ENCODE measurements around the gene TTLL10.

TTLL10 gene

DNA sequence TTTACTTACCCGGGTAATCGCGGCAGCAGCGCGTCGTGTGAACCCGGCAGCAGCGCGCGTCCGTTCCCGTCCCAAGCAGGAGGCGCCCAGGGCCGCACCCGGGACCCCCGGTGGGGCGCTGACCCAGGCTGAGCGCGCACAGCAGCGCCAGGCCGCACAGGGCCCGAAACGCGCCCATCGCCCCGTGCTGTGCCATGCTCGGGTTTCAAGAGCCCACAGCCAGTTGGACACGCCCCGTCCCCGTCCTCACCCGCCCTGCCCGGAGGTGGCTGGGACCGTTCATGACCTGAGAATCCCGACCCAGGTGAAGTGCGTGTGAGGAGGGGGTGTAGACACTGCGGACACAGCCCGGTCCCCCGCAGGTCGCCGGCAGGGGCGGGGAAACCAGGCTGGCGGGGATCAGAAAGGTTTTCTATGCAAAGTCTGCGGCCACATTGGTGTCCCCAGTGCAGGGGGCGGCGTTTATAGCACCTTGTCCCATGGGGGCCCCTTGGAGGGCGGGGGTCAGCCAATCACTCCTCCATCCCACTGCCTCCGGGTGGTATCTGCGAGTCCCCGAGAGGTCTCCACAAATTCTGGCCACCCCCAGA lies 32.8 kb downstream of the TTLL10 start, which contains the start of gene TNFRSF18:
Gene TNFRSF18, minus strand, starts transcription at position 217 of the 590 bp plus-strand sequence. Its CDS starts 21 bp downstream, at position 196.
- DNase-seq (ENCODE audit: low read depth, low spot score): no peak

DNA sequence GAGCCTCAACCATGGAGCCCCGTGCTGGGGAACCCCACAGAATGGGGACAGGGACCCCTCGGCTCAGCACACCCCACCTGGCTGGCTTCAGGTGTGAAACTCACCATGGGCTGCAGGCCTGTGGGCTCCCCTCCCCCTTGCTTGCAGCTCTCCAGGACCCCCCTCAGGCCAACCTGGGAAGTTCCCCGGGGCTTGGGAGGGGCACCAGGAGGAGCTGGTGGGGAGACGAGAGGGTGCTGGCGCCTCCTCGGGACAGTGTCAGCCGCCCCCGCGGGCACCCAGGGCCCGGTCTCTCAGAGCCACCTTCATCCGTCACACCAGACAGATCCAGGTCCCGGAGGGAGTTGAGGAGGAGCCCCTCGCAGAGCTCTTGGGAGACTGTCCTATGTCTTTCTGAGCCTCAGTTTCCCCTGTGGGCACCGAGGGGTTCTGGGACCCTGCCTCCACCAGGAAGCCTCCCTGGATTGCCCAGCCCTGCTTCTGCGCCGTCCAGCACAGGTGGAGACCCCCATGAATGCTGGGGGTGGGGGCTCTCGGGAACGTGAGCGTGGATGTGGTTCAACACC lies 33.4 kb downstream of the TTLL10 start:
- DNase-seq (ENCODE audit: low read depth, low spot score): no peak

DNA sequence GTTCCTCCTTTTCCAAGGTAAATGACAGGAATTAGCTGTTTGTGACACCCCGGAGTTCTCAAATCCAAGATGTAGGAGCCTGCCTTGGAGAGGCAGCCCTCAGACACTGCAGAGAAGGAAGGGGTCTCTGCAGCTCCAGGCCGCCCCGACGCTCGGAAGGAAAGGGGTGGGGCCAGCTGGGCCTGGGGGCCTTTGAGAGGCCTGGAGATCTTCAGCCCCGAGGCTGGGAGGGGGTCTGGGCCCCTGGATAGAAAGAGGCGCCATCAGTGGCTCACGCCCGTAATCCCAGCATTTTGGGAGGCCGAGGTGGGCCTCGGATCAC lies 33.9 kb downstream of the TTLL10 start:
- DNase-seq (ENCODE audit: low read depth, low spot score): no peak

DNA sequence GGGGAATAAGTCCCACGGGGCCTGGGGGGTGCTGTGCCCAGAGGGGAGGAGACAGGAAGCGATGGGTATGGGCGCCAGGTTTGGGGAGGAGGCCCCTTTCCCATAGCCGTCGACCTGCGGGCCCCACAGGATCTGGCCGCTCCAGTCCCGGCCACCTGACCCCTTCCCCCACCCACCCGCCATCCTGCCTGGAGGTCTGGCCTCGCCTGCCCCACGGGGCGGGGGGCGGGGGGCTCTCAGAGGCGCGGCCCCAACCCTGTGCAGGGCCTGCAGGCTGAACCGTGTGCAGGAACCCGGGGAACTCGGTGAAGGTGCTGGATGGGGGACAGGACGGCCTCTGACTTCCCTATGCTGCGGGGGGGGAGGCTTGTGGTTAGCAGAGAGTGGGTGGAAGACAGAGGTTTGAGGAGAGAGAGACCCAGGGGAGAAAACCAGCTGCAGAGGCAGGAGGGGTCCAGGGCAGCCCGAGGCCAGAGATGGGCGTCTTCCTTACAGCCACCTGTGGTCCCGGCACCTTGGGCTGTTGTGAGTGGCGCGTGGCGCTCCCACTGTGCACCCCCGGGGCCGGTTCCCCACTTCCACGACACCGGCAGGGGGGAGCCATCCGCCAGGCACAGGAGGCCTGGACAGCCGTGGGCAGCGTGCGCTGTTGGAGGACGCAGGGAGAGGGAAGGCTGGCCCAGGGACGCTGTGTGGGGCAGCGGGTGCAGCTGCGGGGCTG lies 35.2 kb downstream of the TTLL10 start:
- DNase-seq (ENCODE audit: low read depth, low spot score): no peak

DNA sequence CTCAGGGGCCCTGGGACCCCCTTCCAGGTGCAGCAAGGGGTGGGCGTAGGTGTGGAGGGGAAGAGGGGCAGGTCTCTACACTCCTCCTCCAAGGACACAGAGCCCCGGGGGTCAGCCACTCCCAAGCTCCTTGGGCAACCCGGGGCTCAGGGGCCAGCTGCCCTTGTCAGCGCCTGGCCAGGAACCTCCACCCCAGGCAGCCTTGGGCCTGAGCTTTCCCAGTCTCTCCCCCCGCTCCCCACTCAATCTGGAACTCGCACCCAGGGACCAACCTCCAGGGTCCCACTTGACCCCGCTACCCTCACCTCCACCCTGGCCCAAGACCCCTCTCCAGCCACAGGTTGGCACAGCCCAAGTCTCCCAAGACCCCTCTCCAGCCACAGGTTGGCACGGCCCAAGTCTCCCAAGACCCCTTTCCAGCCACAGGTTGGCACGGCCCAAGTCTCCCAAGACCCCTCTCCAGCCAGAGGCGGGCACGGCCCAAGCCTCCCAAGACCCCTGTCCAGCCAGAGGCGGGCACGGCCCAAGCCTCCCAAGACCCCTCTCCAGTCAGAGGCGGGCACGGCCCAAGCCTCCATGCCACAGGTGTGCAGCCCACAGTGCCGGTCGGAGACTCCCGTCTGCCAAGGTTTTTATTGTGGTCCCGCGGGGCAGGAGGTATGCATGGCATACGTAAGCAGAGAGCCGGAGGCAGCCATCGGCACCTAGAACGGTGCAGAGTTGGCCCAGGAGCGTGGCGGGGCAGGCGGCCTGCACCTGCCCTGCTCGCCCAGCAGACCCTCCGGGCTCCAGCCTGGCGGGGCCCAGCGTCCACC lies 37.3 kb downstream of the TTLL10 start:
- no peak for DNase-seq (ENCODE audit: low read depth, low spot score)

DNA sequence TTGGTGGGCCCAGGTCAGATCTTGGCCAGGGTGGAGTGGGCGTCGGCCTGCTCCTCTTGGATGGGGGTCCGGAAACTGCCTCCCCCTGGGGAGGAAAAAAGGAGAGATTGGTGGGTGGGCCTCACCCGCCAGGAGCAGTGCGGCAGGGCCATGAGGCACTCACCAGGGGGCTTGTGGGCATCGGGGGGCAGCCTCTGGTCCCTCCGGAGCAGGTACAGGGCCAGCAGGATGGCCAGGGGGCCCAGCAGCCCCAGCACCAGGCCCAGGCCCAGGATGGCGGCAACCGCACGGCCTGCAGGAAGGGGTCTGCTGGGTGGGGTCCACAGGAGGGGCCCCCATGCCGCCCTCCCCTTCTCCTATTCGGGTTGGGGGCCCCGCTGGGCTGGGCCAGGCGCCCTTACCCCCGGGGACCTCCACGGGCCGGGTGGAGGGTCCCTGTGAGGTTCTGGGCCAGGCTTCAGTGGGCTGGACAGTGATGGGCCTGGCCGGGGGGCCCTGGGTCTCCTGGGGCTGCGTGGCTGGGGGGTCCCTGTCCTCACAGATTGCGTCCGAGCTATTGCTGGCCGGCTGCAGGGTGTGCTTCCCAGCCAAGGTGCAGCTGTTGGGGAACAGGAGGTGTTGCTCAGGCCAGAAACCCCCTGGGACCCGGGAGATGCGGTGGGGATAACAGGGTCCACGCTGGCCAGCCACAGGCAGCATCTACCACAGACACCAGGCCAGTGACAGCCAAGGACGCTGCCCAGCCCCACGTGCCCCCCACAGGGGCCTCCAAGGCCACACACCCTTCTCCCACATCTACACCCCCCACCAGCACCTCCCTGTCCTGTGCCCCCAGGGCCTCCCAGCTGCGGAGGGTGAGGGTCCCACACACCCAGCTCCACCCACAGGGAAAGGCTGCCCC lies 38.1 kb downstream of the TTLL10 start:
- no peak for DNase-seq (ENCODE audit: low read depth, low spot score)

DNA sequence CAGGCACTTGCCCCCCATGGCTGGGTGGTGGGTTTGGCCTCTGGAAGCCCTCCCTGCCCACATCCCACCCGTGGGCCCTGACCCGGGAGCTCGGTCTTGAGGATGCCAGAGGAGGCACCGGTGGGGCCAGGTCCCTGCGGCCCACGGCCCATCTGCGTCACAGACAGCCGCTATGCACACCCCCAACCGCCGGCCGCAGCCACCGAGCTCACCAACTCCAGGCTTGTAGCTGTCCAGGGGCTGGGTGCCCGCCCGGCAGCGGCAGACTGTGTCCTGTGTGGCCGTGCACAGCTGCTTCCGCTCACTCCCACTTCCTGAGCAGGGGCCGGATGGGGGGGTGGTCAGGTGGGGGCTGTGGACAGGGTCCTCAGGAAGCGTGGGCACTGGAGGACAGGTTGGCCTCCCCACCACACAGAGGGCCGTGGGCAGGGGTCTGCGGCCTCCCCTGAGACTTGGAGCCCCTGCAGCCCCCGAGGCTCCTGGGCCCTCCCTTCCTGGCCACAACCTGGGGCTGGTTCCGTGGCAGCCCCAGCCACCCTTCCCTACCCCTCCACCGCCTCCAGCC lies 39.2 kb downstream of the TTLL10 start:
- no peak for DNase-seq (ENCODE audit: low read depth, low spot score)

DNA sequence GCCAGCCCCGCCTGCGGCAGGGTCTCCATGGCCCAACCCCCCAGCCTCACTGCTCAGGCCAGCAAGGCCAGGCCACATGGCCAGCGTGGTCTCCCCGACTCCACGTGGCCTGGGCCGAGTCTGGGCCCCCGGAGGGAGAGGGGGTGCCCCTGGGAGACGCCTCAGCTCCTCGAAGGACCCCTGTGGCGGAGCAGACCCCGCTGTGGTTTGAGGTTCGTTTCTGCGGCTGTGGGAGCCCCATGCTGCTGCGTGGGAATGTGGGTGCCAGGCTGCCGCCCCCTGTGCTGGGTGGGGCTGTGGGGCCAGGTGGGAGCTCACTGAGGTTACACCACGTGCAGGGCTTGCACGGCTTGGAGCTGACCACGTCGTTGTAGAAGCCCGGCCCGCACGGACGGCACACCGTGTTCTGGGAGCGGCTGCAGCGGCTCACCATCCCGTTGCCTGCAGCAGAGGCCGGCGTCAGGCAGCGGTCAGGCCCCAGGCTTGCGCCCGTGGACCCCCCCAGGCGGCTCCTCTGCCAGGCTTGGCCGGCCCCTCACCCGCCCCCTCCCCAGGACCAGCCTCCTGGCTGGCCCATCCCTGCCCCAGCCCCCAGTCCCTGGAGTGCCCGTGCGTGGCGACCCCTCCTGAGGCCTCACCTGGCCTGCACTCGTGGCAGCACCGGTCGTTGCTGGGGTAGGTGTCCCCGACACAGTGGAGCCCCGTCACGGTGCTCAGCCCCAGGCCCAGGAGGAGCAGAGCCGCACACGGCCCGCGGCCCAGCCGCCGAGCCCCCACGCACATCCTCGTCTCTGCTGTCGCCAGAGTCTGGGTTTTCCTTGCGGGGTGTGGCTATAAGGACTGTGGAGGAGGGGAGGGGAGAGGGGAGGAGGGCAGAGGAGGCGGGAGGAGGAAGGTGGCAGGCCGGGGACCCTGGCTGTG lies 39.9 kb downstream of the TTLL10 start, which contains the start of gene TNFRSF4:
Gene TNFRSF4, minus strand, starts transcription at position 809 of the 921 bp plus-strand sequence. Its CDS starts 26 bp downstream, at position 783.
- no peak for DNase-seq (ENCODE audit: low read depth, low spot score)

DNA sequence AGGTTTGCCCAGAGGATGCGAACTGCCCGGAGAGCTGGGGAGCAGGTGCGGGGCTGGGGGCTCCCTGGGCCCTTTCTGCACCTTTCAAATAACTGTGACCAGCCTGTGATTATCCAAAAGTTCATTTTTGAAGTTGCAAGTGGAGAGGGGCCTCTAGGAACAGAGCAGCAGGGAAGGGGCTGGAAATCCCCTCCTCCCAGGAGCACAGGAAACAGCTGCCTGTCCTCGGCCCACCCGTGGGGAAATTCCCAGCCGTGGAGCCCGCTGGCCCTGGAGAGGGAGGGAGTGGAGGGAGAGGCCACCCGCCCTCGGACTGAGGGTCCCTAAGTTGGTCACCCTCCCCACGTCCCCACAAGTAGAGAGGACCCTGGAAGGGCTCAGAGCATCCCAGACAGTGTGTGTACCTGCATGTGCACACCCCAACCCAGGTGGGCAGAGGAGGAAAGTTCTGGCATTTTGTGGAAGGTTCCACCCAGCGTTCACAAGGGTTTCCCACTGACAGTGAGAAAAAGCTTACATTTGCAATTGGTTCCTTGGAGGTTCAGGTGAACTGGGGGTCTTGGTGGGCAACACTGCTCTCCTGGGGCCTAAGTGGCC lies 41.5 kb downstream of the TTLL10 start:
- DNase-seq (ENCODE audit: low read depth, low spot score): no peak

DNA sequence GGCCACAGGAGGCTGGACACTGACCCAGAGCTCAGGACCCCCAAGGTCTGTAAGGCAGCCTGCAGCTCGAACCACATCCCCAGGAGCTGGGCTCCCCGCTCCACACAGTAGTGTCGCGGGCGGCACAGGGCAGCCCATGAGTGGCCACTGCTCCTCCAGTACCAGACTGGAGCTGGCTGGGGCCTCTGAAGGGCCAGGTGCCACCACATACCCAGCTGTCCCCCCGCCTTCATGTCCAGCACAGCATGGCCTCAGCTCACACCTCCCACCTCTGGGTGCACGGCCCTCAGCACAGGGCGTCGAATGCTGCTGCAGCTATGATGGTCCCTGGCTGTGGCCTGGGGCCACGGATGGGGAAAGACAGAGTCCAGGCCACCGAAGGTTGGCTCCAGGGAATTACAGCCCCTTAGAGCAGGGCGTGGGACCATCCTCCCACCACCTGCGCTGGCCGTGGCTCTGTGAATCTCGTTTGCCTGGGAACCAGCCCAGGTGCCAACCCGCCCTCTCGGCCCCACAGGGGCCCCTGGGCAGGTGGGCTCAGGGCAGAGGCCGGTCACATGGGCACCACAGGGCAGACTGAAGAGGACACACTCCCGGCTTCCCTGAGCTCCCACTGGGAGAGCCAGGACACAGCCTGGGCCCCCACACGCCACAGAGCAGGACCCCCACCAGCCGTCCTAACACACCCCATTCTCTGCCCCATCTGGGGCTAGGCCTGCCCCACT lies 42.4 kb downstream of the TTLL10 start:
- no peak for DNase-seq (ENCODE audit: low read depth, low spot score)

DNA sequence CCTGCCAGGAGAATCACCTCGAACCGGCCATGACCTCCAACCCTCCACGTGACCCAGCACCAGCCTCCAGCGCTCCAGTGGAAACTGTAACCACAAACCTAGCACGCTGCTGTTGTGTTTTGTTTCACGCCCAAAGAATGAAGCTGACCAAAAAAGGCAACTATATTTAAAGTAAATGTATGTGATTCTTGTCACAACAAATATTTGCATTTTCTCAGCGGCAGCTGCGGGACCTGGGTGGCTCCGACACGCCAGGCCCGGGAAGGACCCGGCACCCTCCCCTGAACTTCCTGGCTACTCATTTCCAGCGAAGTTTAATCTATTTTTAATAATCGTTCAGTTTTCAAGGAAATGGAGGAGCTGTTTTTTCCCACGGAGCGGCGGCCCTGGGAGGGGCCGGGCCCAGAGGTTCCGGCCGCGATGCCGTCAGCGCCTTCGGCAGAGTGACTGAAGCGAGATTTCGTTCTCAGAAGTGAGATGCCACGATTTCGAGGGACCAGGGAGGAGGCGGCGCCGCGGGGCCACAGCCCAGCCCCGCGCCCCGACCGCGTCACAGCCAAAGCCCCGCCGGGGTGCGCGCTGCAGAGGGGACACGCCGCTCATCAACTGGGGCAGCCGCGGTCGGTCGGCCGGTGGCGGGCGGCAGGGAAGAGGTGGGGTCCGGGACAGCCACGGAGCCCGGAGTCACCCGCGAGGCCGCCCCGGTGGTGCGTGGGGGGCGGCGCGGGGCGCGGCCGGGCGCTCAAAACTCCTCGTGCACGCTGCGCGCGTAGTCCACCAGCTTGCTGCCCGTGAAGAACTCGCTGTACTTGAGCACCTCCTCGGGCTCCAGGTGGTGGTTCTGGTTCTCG lies 43.3 kb downstream of the TTLL10 start:
- DNase-seq (ENCODE audit: low read depth, low spot score): no peak

DNA sequence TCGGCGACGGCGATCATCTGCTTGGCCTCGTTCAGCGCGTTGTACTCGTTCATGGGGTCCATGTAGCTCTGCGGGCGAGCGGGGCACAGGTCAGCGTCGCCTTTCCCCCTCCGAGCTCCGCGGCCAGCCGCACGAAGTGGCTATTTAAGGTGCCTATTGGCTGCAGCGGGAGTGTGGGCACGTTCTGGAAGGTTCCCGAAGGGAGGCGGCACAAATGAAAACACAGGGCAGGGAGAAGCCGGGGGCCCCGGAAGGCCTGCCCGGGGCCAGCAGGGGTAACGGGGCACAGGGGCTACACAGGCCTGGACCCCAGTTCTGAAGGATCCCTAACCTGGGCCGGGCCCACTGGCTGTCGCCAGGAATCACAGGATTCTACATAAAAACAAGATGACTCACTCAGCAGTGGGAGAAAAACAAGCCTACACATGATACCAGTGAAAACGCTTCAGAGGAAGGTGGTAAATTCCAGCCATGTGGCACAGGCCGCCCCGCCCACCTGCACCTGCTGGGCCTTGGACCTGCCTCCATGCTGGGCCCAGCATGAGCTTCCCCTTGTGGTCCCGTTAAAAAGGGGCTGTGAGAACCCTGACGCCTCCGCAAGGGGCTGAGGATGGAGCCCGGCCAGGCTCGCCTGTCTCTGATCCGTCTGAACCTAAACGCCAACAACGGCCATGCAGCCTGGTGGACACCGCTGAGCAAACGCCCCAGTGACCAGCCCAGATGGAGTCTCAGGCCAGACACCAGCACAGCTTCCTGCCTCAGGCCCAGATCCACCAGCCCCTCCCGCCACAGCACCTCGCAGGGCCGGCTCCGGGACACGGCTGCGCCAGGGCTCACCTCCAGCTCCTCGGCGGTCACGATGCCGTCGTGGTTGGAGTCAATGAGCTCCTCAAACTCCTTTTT lies 44.2 kb downstream of the TTLL10 start:
- no peak for DNase-seq (ENCODE audit: low read depth, low spot score)

DNA sequence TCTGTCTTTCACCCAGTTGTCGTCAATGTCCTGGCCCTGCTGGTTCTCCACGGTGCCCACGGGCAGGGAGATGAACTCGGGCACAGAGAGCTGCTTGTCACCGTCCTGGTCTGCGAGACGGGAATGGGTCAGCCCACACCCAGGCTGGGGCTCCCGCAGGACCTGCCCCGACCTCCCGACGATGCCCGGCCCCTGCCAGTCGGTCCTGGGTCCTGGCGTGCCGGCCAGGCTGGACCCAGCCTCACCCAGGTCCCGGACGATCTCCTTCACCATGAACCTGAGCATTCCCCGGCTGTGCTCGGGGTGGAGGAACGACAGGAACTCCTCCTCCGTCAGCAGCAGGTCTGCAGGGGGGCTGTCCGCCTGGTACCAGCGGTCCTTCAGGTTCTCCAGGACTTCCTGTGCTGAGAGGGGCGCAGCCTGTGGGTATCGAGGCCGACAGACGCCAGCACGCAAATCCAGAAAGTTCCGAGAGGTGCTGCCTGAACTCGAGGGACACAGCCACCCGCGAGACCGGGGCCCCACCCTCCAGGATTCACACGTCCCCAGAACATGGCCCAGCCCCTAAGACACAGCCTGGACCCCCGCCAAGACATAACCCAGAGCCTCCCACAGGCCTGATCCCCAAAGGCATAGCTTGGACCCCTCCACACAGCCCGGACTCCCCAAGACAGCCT lies 45.0 kb downstream of the TTLL10 start:
- no peak for DNase-seq (ENCODE audit: low read depth, low spot score)

DNA sequence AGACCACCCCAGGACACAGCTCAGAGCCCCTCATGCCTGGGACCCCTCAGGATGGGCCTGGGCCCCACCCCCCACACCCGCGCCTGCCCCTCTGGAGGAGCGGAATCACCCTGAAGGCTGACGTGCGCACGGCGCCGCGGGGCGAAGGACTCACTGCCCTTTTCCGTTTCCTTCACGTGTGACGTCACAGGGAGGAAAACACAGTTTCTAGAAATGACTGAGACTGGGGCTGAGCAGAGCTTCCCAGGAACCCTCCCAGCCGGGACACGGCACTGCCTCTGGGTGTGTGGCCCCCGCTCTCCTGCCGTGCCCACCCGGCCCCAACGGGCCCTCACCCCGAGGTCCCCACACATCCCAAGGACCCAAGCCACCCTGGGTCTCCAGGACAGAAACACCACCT lies 45.7 kb downstream of the TTLL10 start:
- DNase-seq (ENCODE audit: low read depth, low spot score): no peak

DNA sequence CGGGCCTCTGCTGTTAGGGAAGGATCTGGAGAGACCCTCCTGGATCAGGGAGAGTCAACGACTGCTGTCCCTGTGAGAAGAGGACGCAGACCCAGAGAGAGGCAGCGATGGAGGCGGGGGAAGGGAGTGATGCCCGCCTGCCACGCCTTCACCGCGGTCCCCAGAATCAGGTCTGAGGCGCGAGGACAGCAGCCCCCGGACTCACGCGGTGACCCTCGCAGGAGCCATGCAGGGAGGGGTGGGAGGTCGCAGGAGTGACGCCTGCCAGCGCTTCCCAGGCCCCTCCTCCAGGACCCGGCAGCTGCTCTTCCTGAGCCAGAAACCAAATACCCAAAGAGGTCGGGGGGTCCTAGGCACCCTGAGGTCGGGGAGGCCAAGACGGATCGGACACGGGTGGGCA lies 46.5 kb downstream of the TTLL10 start:
- no peak for DNase-seq (ENCODE audit: low read depth, low spot score)

DNA sequence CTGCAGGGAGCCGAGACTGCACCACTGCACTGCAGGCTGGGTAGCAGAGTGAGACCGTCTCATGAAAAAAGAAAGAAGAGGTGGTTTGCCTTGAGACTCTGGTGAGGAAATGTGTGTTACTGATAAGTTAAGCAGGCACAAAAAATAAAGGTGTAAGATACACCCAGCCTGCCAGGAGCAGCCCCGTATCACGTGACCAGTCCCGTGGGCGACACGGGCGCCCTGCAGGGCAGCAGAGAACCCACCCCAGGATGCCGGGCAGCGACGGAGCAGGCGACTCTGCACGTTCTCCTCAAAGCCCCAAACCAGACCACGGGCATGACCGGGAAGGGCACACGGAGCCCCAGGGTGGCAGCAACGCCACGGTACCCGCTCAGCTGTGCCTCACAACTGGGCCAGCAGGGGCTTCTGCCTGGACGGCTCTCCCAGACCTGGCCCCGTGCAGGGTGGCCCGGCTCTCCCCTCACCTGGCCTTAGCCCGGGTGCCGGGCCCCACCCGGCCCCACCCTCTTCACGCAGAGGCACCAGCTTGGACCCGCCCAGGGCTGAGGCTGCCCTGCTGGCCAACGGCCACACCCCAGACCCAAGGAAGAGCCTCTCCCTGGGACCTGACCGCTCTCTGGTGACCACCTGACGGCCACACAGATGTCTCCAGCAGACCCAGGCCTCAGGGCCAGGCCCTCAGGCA lies 48.4 kb downstream of the TTLL10 start:
- DNase-seq (ENCODE audit: low read depth, low spot score): no peak

Data from smooth muscle cell of the brain vasculature (primary cell).